Fibroblast of peridontal ligament (primary cell): ENCODE results near the gene C4orf50.
"Not testable (repeated sequence)": the region's sequence is repeated elsewhere in the genome, so short reads cannot be mapped to it uniquely, and the experiment has no call there.

Experiments used
- DNase-seq: peaks from one replicate; pipeline ENCODE4 v3.0.0-alpha.2; 2010; ENCODE audit errors: extremely low read depth

The C4orf50 gene

DNA sequence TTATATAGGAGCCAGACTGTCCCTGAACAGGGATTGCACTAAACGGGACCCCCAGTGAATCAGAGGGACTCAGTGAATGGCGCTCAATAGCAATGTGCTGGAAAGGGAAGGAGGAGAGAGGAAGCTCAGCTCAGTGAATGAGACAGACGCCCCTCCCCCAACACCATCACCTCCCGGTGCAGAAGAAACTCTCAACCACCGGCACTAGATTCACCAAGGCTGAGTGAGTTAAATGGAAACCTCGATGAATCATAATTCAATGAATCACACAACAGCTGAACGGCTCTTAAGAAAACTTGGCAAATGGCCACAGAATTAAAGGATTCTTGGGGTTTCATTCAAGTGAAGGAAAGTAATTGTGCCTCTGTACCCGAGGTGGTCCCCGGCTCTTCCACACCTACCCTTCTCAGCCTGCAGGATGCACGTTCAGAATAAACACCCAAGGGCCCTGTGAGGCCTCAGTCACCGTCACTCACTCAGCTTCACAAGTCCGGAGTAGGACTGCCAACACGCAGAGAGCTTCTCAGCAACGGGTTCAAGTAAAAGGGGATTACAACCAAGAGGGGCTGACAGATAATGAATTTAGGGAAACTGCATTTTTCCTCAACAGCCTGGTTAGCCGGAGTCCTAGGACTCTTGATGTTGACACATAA is 154.6 kb downstream of the C4orf50 start:
- DNase-seq, result peak; percentile 66

GRCh38 chr4:5858020-5858769 is 160.0 kb downstream of the C4orf50 start:
- no peak for DNase-seq

- DNase-seq, result no peak
Measured at GRCh38 chr4:5857199-5857598, 161.0 kb downstream of the C4orf50 start.

GRCh38 chr4:5856362-5856761 is 161.9 kb downstream of the C4orf50 start:
- DNase-seq, result not testable (repeated sequence)

DNA sequence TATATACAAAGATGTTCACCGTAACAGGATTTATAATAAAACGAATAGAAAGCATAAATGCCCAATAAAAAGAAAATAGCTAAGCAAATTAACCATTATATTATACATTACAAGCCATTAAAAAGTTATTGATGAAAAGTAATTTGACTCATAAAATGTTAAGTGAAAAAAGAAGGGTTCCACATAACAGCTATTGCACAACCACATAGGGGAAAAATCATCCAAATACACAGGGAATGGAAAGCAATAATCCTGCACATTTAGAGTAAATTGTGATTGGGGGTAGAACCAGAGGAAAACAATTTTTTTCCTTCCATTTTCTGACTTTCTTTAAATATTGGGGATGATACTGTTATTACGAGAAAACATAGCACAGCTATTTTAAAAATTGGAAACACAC is 163.3 kb downstream of the C4orf50 start:
- DNase-seq, result no peak

- DNase-seq, result no peak
Measured at GRCh38 chr4:5852523-5853202, 165.6 kb downstream of the C4orf50 start.

DNA sequence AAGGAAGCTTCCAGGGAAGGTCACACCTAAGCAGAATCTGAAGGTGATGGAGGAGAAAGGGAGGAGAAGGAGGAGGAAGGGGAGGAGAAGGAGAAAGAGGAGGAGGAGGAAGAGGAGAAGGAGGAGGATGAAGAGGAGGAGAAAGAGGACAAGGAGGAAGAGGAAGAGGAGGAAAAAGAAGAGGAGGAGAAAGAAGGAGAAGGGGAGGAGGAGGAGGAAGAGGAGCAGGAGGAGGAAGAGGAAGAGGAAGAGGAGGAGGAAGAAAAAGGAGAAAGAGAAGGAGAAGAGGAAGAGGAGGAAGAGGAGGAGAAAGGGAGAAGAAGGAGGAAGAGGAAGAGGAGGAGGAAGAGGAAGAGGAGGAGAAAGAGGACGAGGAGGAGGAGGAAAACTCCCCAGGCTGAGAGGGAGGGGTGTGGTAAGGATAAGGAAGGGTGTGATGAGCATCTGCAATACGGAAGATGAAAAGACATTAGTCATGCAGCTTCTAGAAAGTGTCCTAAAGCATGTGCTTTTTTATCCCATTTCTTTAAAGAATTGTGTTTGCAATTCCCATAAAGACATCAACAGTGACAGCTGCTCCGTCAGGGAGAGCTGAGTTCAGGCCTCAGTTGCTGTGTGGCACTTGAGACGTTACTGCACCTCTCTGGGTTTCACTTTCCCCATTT is 166.5 kb downstream of the C4orf50 start:
- no peak for DNase-seq
